MM.1S (cell line): Measurements from ENCODE around the gene TMEM198.

Source experiments
- DNase-seq: peaks from one replicate; pipeline ENCODE4 v3.0.0-alpha.2; 2015
- H2AFZ ChIP-seq: fragments of 300-600 bp; sonication (generic); 2 replicates; pipeline ENCODE4 v1.6.0; 2016; ENCODE audit warnings: antibody characterized with exemption, low read length
- H3F3A ChIP-seq: fragments of 300-600 bp; sonication (generic); 2 replicates; pipeline ENCODE4 v1.6.1; 2016; ENCODE audit warnings: mild to moderate bottlenecking, antibody characterized with exemption, low read length, moderate library complexity, mixed read lengths; ENCODE audit not compliant: insufficient read depth
- H3K27ac ChIP-seq: fragments of 300-600 bp; sonication (generic); 2 replicates; pipeline ENCODE4 v1.5.1; 2016; ENCODE audit warnings: mild to moderate bottlenecking, low read length
- H3K27me3 ChIP-seq: fragments of 300-600 bp; sonication (generic); replicated peaks from 2 replicates; pipeline ENCODE4 v1.6.0; 2016; ENCODE audit warnings: low read length; ENCODE audit not compliant: insufficient read depth
- H3K36me3 ChIP-seq: fragments of 300-600 bp; sonication (generic); replicated peaks from 2 replicates; pipeline ENCODE4 v1.6.1; 2016; ENCODE audit warnings: mild to moderate bottlenecking, low read length, mixed read lengths; ENCODE audit not compliant: insufficient read depth
- H3K4me1 ChIP-seq: fragments of 300-600 bp; sonication (generic); 2 replicates; pipeline ENCODE4 v1.6.1; 2016; ENCODE audit warnings: low read length, mixed read lengths
- H3K4me2 ChIP-seq: fragments of 300-600 bp; sonication (generic); 2 replicates; pipeline ENCODE4 v1.6.0; 2016; ENCODE audit warnings: low read depth, low read length
- H3K4me3 ChIP-seq: fragments of 300-600 bp; sonication (generic); 2 replicates; pipeline ENCODE4 v1.5.1; 2016; ENCODE audit warnings: low read length, mixed read lengths
- H3K79me2 ChIP-seq: fragments of 300-600 bp; sonication (generic); 2 replicates; pipeline ENCODE4 v1.6.1; 2016; ENCODE audit warnings: mixed run types, low read length, mixed read lengths
- H3K9ac ChIP-seq: fragments of 300-600 bp; sonication (generic); 2 replicates; pipeline ENCODE4 v1.6.1; 2016; ENCODE audit warnings: low read length, mixed read lengths
- H3K9me2 ChIP-seq: fragments of 300-600 bp; sonication (generic); replicated peaks from 2 replicates; pipeline ENCODE4 v1.6.1; 2016; ENCODE audit warnings: mild to moderate bottlenecking, low read length, mixed read lengths; ENCODE audit not compliant: insufficient read depth
- H3K9me3 ChIP-seq: fragments of 300-600 bp; sonication (generic); replicated peaks from 2 replicates; pipeline ENCODE4 v1.6.1; 2016; ENCODE audit warnings: mild to moderate bottlenecking, low read length, mixed read lengths; ENCODE audit not compliant: insufficient read depth
- H4K20me1 ChIP-seq: fragments of 300-600 bp; sonication (generic); 2 replicates; pipeline ENCODE4 v1.6.1; 2016; ENCODE audit warnings: mild to moderate bottlenecking, low read length, moderate library complexity, mixed read lengths; ENCODE audit not compliant: insufficient read depth
- CTCF ChIP-seq: fragments of 300-600 bp; sonication (generic); IDR thresholded peaks from 2 replicates; pipeline ENCODE4 v1.5.1; 2016; ENCODE audit warnings: antibody characterized with exemption, low read length, mixed read lengths
- EZH2 ChIP-seq: fragments of 300-600 bp; sonication (generic); optimal IDR thresholded peaks from 2 replicates; pipeline ENCODE3; 2017; ENCODE audit warnings: low read depth, mild to moderate bottlenecking, antibody characterized with exemption, low read length, mixed read lengths
- EZH2phosphoT487 ChIP-seq: fragments of 300-600 bp; sonication (generic); IDR thresholded peaks from 2 replicates; pipeline ENCODE4 v1.6.1; 2018; ENCODE audit warnings: antibody characterized with exemption, low read length

The TMEM198 gene

DNA sequence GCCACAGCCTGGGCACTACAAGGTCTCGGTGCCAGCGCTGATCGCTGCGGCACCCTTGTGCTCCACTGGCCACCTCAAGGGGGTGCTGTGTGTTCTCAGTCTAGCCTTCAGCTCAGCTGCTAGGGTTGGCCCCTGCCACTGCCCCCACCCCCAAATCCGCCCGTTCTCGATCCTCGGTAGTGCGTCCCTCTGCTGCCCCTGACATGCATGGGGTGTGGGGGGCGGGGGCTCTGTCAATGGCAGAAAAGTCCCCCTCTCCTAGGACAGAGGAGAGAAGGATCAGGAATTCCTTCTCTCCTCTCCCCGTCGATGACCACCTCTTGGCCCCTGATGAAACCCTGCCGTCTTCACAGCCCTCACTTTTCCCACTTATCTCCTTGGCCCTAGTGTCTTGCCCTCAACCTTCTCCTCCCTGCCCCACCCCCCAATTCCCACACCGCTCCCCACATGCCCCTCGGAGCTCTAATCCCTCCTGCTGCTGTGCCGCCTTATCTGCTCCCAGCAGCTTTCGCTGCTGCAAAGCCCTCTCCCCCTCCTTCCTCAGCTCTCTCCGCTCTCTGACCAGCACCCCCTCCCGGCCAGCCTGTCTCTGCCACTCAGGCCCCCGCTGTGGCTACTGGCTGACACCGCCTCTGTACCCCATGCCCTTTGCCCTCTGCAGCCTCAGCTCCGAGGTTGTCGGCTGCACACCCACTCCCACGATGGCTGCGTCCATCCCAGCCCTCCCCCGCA, 33.9 kb upstream of the TMEM198 start:
- H3K9me2 ChIP-seq = no peaks in the 10 kb centered on the region
- peak overlapping the region; percentile 34; the same call in 1 of the 2 replicates for H3K4me2 ChIP-seq
- H3K27ac ChIP-seq = no peak overlapping the region
- H4K20me1 ChIP-seq = no peaks in the 10 kb centered on the region
- H3K4me3 ChIP-seq = no peak overlapping the region
- H3K4me1 ChIP-seq = no peaks in the 10 kb centered on the region
- peaks cover 54% of the 10 kb centered on the region for H3K27me3 ChIP-seq
- no peak overlapping the region for H3K9ac ChIP-seq
- no peaks in the 10 kb centered on the region for H3K36me3 ChIP-seq
- H3F3A ChIP-seq = no peaks in the 10 kb centered on the region
- no peaks in the 10 kb centered on the region for H3K9me3 ChIP-seq
- no peak for DNase-seq
- no peak overlapping the region for H2AFZ ChIP-seq
- no peaks in the 10 kb centered on the region for H3K79me2 ChIP-seq
- TF ChIP-seq CTCF = peak; percentile 57
- TF ChIP-seq EZH2 = no peak
- no peak for TF ChIP-seq EZH2phosphoT487

- Histone ChIP-seq H2AFZ (no peak overlapping the region), H3K9me2 (no peaks in the 10 kb centered on the region), H3K4me1 (no peaks in the 10 kb centered on the region), H3K27me3 (peaks cover 61% of the 10 kb centered on the region), H3K9ac (no peak overlapping the region), H3K79me2 (no peaks in the 10 kb centered on the region), H3F3A (no peaks in the 10 kb centered on the region), H3K4me2 (no peak overlapping the region), H3K36me3 (no peaks in the 10 kb centered on the region), H3K9me3 (no peaks in the 10 kb centered on the region), H3K4me3 (no peak overlapping the region), H3K27ac (no peak overlapping the region), H4K20me1 (no peaks in the 10 kb centered on the region)
- TF ChIP-seq EZH2 (no peak), EZH2phosphoT487 (no peak), CTCF (no peak)
- no peak for DNase-seq
Measured at GRCh38 chr2:219510512-219511135, 33.2 kb upstream of the TMEM198 start.

DNA sequence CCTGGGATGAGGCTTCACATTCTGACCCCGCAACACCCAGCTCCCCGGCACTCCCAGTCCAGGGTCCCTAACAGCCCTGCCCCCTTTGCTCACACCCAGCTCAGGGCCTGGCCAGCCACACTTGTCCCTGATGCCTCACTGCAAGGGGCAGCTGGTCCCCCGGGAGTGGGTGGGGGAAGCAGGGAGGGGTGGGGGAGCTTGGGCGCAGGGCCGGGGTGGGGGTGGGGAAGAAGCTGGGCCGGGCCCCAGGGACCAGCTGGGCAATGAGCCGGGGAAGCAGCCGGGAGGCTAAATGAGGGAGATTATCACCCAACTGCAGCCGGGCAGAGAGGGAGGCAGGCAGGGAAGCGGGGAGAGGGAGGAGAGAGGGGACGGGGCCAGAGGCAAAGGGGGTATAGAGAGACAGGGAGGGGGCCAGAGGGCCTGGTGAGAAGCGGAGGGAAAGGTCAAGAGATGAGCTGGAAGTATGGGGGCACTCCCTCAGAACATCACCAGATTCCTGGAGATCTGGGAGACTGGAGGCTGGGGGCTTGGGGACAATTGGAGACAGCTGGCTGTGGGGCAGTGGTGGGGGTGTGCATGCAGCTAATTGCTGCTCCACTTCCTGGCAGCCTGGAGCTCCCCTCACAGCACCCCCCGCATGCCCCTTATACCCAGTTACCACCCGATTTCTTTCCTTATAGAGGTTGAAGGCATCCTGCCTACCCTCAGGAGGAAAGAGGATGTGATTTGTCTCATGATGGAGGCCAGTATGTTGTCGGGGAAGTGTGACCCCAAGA, 32.1 kb upstream of the TMEM198 start:
- no peaks in the 10 kb centered on the region for H3K4me1 ChIP-seq
- H3K79me2 ChIP-seq = no peaks in the 10 kb centered on the region
- no peak overlapping the region for H3K4me3 ChIP-seq
- H3K9me3 ChIP-seq = no peaks in the 10 kb centered on the region
- H3K9ac ChIP-seq = no peak overlapping the region
- no peak overlapping the region for H3K27ac ChIP-seq
- no peaks in the 10 kb centered on the region for H3F3A ChIP-seq
- H4K20me1 ChIP-seq = no peaks in the 10 kb centered on the region
- H3K27me3 ChIP-seq = peaks cover 72% of the 10 kb centered on the region
- H3K9me2 ChIP-seq = no peaks in the 10 kb centered on the region
- H3K4me2 ChIP-seq = no peak overlapping the region
- no peaks in the 10 kb centered on the region for H3K36me3 ChIP-seq
- H2AFZ ChIP-seq = no peak overlapping the region
- DNase-seq = no peak
- TF ChIP-seq EZH2phosphoT487 (no peak), CTCF (no peak), EZH2 (no peak)
